C4-2B (cell line): ENCODE data around the gene SYNDIG1.

Source experiments
- ZFX ChIP-seq: fragments of 450-650 bp; IDR thresholded peaks from 2 replicates; pipeline ENCODE4 v1.6.1; 2017
- TF ChIP-seq, protein P1 (sequence below): fragments of 450-650 bp; conservative IDR thresholded peaks from 2 replicates; pipeline ENCODE4 v1.5.1; 2017; ENCODE audit warnings: mild to moderate bottlenecking

DNA sequence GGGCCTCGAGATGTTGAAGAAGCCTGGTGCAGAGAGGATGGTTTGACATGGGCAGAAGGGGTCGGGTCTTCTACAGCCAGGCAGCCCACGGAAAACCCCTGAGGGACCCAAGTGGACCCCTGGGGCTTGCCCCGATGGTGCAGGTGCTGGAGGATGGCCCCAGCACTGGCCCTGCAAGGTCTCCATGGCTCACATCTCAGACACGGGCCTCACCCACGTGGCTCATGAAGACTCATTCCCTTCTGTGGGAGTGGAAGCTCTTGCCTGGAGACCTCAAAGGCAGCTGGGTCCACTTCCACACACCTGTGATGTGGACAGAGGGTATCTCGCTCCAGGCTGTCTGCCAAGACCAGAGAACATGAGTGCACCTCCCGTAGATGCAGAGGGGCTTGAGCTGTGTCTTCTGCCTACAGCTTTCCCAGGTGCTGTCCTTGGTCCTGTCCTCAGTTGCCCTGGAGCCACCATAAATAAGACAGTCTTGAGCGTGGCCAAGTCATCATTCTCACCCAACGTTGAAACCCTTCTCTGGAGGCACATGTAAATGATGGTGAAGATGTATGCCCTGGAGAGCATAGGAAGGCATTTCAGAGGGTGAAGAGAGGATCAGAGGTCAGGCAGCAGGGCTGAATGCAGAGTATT lies 108.0 kb downstream of the SYNDIG1 start:
- TF ChIP-seq, protein P1, sequence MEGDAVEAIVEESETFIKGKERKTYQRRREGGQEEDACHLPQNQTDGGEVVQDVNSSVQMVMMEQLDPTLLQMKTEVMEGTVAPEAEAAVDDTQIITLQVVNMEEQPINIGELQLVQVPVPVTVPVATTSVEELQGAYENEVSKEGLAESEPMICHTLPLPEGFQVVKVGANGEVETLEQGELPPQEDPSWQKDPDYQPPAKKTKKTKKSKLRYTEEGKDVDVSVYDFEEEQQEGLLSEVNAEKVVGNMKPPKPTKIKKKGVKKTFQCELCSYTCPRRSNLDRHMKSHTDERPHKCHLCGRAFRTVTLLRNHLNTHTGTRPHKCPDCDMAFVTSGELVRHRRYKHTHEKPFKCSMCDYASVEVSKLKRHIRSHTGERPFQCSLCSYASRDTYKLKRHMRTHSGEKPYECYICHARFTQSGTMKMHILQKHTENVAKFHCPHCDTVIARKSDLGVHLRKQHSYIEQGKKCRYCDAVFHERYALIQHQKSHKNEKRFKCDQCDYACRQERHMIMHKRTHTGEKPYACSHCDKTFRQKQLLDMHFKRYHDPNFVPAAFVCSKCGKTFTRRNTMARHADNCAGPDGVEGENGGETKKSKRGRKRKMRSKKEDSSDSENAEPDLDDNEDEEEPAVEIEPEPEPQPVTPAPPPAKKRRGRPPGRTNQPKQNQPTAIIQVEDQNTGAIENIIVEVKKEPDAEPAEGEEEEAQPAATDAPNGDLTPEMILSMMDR, result no peak
- no peak for TF ChIP-seq ZFX
